GM19468 (cell line): ENCODE measurements around the gene TKTL2.
"Not testable (repeated sequence)": the region's sequence is repeated elsewhere in the genome, so short reads cannot be mapped to it uniquely, and the experiment has no call there.

Experiments used
- ATAC-seq: cut with Tn5 transposase; IDR thresholded peaks from one replicate; pipeline ENCODE4 v1.9.1; 2021; ENCODE audit warnings: mild to moderate bottlenecking, moderate library complexity, moderate number of reproducible peaks; ENCODE audit not compliant: unreplicated experiment; ENCODE audit errors: extremely low read depth

Gene TKTL2

DNA sequence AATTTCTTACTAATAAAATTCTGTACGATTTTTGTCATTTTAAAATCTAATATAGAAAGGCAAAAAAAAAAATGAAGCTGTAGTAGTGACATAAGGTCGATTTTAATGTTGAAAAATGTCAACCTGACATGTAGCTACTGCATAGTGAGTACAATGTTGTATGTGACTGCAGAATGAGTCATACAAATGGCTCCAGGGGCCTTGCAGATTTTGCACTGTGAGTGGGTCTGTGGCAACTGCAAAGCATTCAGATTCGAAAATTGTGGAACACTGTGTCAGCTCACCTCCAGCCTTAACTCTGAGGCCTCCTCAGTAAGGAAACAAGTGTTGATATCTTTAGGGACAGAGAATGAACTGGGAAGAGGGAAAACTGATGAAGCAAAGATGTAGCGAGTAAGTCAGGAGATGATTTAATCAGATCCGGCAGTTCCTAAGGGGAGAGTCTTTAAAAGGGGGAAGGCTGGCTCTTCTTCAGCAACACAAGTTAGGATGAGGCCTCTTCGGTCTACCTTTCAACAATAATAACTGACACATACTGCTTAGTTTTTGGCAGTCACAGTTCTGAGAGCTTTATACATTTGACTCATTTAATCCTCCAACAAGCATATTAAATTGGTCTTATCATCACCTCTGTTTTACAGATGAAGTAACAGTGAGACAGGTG, 24.9 kb downstream of the TKTL2 start:
- ATAC-seq = no peak

- ATAC-seq = no peak
Observed at GRCh38 chr4:163447481-163447880, 26.1 kb downstream of the TKTL2 start.

DNA sequence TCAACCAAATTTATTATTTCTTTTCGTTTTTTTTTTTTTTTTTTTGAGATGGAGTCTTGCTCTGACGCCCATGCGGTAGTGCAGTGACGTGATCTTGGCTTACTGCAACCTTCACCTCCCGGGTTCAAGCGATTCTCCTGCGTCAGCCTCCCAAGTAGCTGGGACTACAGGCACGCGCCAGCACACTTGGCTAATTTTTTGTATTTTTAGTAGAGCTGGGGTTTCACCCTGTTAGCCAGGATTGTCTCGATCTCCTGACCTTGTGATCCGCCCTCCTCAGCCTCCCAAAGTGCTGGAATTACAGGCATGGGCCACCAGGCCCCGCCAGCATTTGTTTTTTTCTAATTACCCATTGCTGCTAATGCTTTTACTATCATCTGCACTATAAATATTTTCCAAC, 26.5 kb downstream of the TKTL2 start:
- ATAC-seq = not testable (repeated sequence)

GRCh38 chr4:163440040-163440439, 33.5 kb downstream of the TKTL2 start:
- ATAC-seq = no peak
